NCI-H2227 treated with DMSO at 0.1 percent for 48 hours (cell line): ENCODE data around the gene CARD11.

ENCODE experiments used
- DNase-seq: peaks from one replicate; lab custom pipeline; 2025; lab: John Stamatoyannopoulos, UW

CARD11 gene

GRCh38 chr7:2872296-2872874, 171.3 kb downstream of the CARD11 start:
- no peak for DNase-seq

DNA sequence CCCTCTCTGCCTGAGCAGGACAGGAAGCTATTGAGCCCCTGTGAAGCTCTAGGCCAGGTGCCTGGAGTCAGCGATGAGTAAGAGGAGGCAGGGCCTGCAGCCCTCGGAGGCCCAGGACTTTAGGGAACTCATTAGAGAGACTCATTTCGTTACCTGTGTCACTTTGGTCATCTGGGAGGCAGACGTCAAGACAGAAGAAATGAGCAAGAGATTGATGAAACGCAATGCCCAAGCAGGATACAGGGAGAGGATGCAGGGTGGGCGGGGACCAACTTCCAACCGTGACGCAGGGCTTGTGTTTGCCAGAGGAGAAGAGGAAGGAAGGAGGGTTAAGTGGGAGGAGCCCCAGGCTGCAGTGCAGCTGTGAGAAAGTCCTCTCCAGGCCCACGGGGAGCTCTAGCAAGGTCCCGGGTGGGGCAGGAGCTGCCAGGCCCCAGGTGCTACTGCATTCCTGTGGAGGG, 173.2 kb downstream of the CARD11 start:
- DNase-seq, result no peak

DNA sequence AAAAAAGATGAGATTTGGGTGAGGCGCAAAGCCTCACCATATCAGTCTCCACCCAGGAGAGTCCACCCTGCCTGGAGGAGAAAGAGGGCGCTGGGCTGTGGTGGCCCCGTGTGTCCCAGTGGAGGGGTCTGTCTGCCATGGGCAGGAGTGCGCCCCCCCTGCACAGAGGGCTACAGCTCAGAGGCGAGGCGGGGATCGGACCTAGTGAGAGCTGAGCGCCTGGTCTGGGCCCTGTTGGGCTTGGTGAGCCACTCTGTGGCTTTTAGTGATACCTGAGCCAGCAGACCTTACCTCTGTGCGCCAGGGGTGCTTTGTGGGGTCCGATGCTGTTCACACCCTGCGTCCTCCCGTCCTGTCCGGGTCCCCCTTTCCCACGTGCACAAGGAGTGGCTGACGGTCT, 173.7 kb downstream of the CARD11 start:
- DNase-seq, result no peak

- DNase-seq, result no peak
These were observed 177.1 kb downstream of the CARD11 start for GRCh38 chr7:2866601-2867000.

GRCh38 chr7:2864999-2865670, 178.5 kb downstream of the CARD11 start:
- DNase-seq, result peak; percentile 33

DNA sequence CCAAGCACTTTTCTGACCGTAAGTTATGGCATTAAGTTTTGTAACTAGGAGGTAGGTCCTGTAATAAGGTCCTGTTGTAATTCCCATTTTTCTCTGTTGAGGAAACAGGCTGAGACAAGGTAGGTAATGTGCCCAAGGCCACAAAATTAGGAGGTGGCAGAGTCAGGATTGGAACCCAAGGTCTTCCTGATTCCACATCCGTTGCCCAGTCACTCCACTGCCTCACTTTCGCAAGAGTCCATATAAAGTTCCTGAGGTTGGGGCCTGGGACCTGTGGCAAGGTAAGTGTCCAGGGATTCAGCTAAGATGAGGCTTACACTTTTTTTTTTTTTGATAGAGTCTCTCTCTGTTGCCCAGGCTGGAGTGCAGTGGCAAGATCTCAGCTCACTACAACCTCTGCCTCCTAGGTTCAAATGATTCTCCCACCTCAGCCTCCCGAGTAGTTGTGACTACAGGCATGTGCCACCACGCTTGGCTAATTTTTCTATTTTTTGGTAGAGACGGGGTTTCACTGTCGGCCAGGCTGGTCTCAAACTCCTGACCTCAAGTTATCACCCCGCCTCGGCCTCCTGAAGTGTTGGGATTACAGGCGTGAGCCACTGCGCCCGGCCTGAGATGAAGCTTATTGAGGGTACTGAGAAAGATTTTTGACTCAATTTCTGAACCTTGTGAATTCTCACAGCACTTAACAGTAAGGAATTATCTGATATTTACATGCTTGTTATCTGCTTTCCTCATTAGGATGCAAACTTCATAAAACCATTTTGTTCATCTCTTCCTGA, 179.3 kb downstream of the CARD11 start:
- no peak for DNase-seq

- peak; percentile 24 for DNase-seq
These were observed 180.1 kb downstream of the CARD11 start for GRCh38 chr7:2863461-2864066.

DNA sequence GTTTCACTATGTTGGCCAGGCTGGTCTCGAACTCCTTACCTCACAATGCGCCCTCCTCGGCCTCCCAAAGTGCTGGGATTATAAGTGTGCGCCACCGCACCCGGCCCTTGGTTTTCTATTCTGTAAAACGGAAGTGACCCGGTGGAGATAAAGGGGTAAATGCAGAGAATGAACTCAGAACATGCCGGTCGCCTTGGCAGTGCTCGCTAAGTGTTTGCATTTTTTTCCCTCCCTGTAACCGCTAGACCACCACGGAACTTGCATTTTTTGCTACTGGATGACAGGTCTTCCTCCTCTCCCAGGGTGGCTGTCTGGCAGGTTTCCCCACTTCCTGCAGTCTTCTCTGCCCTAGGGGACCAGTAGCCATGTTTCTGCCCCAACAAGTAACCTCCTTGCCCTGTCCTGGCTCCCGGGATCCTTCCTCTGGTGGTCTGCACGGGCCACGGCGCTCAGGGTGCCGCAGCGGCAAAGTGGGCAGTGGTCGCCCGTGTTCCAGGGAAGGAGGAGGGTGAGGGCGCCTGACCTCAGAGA, 180.8 kb downstream of the CARD11 start:
- DNase-seq, result no peak

- DNase-seq, result no peak
These were observed 182.2 kb downstream of the CARD11 start for GRCh38 chr7:2861509-2861908.

DNA sequence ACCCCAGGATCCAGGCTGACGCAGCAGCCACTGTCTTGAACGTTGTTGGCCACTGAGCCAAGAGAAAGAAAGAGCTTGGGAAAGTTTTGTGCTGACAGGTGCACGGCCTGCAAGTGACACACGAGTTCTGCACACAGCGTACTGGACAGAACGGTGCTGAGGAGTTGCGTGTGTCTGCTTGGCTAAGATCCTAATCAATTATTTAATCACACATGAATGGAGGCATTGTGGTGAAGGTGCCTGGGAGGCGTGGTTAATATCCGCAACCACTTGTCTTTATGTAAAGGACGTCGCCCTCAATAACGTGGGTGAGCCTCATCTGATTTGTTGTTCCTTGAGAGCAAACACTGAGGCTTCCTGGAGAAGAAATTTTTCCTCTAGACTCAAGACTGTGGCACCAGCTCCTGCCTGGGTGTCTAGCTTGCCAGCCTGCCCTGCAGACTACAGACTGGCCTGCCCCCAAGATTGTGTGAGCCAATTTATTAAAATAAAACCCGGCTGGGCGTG, 183.0 kb downstream of the CARD11 start:
- DNase-seq, result no peak

GRCh38 chr7:2859952-2860351, 183.7 kb downstream of the CARD11 start:
- no peak for DNase-seq

- DNase-seq, result no peak
These were observed 185.0 kb downstream of the CARD11 start for GRCh38 chr7:2858621-2859020.

- DNase-seq, result no peak
These were observed 187.1 kb downstream of the CARD11 start for GRCh38 chr7:2856388-2857169.
